DLD1 (cell line): ENCODE measurements around the gene ZNF710.

Experiments used
- in situ Hi-C: cut with HindIII; loops from 2 replicates; pipeline ENCODE4 v1.10.0; 2017; ENCODE audit warnings: low sequenced_read_pairs

Gene ZNF710

DNA sequence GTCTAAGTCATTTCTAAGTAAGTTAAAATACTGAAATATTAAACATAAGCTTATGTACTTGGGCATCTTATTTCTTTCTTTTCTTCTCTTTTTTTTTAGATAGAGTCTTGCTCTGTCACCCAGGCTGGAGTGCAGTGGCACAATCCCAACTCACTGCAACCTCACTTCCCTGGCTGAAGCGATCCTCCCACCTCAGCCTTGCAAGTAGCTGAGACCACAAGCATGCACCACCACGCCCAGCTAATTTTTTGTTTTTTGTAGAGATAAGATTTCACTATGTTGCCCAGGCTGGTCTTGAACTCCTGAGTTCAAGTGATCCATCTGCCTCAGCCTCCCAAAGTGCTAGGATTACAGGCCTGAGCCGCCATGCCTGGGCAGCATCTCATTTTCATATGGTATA is 16.0 kb upstream of the ZNF710 start:
- in situ Hi-C loops, result no loop called here

DNA sequence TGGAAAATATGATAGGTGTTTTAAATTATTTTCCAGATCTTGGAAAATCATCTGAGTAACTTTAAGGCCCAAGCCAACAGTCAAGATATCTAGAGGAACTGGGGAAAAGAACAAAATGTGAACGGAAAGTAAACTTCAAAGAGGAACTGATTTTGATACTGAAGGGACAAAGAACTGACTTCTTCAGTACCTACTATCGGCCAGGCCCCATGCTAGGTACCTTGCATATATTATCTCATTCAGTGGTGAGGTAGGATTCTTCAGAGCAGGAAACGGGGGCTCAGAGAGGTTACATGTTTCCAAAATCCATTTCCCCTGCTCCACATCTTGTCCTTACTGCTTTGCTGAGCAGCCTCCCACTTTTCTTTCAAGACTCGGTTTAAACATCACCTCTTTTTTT is 9.8 kb upstream of the ZNF710 start:
- in situ Hi-C loops, result no loop called here

- in situ Hi-C loops, result no loop called here
These were observed 7.8 kb upstream of the ZNF710 start for GRCh38 chr15:89993349-89993748.

DNA sequence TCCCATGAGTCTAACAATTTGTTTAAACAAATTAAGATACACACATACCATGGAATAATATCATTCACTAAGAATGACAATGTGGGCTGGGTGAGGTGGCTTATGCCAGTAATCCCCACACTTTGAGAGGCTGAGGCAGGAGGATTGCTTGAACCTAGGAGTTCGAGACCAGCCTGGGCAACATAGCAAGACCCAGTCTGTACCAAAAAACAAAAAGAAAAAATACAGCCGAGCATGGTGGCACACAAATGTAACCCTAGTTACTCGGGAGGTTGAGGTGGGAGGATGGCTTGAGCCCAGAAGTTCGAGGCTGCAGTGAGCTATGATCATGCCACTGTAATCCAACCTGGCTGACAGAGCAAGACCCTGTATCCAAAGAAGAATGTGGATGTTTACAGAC is 4.0 kb upstream of the ZNF710 start:
- in situ Hi-C loops, result no loop called here

- in situ Hi-C loops, result no loop called here
These were observed 2.9 kb upstream of the ZNF710 start for GRCh38 chr15:89998141-89998661.

DNA sequence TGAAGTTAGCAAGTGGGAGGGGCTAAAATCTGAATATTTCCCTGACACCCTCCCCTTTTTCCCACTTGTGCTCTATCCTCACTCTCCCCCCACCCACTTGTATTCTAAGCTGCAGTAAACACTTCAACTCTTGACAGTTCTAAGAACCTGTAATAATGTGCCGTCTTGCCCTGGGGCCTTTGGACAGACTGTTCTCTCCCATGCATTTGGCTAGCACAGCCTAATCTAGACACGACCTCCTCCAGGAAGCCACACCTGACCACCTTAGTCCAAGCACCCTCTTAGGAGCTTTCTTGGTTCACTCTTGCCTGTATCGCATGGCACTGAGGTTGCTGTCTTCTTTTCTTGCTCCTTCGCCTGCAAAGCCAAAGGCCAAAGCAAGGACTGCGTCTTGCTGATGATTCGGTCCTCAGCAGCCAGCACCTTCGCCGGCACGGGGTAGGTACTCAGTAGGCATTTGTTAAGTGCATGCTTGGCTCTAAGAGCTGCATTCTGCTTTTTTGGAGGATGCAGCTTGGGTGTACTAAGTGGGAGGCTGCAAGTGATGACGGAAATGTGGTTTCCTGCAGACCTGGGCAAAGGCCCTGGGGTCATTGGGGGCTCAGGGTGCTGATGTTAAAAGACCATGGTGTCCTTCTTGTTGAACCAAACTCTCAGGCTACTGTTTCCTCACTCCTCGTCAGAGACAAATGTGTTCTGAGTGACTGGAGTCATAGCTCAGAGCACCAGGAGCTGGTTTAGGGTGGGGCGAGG is 2.0 kb upstream of the ZNF710 start:
- in situ Hi-C loops, result no loop called here

DNA sequence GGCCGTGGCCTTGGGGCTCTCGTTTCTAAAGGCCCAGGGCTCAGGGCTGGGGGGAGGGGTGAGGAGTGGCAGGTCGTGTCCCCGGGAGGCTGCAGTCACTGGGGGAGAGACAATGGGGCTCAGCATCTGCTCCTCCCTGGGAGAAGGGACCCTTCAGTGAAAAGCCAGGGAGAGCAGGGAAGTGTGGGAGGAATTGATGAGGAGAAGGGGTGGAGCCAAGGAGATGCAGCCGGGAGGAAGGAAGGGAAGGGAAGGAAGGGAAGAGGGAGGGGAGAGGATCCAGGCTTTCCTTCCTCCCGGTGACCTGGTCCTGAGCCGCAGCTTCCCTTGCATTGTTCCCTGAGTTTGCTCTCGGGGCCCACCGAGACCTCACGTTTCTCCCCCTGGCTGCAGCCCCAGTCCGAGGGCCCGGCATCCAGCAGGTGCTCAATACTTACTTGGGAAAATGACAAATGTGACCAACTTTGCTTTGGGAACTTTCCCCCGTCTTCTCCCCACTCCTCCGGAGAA is 1.4 kb upstream of the ZNF710 start:
- in situ Hi-C loops, result no loop called here

DNA sequence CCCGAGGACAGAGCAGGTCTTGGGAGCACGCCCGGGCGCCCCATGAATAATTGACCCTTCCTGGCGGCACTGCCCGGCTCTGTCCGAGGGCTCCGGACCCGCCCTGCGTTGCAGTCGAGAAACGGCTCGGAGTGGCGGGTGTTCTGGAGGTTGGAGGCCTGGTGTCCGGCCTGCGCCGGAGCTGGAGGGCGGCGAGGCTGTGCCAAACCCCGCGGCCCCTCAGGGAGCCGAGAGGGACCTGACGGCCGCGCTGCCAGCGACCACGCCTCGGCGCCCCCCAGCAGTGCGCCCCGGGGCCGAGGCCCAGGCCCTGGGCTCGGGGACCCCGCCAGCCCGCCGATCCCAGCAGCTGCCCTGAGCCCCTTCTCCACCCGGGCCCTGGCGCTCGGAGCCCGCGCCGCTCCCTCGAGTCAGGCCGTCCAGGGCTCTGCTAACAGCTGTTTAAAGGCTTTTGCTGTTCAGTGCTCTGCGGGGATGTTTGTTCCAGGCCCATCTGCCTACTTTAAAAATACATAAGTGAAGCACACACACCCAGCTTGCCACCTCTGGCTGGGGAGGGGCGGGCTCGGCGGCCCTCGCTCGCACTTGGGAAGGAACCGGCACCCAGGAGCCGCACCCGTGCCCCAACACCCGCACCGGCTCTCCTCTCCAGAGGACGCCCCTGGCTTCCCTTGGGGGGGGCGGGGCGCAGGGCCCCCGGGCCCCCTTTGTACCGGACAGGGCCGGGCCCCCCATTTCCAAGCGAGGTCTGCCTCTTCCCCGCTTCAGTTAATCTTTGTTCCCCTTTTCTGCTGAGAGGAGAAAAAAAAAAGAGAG is 730 bp upstream of the ZNF710 start:
- in situ Hi-C loops, result no loop called here

GRCh38 chr15:90001683-90002427 is 731 bp downstream of the ZNF710 start:
- in situ Hi-C loops, result no loop called here

DNA sequence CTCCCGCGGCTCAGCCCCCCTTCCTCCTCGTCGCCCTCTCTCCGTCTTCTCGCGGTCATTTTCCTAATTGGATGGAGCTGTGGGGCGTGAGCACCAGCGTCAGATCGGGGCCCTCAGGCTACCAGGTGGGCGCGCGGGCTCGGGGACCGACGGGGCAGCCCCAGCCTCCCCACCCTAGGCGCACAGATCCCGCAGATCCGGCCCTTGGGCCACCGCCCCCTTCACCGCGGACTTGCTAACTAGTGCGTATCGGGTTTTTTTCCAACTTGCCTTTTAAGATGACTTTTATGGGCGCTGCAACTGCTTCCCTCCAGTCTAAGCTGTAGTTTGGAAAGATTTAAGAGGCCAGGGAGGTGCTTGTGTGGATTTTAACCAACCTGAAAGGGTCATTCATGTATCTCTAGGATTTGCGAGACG is 1.3 kb downstream of the ZNF710 start:
- in situ Hi-C loops, result no loop called here

GRCh38 chr15:90003736-90004135 is 2.6 kb downstream of the ZNF710 start:
- in situ Hi-C loops, result no loop called here

DNA sequence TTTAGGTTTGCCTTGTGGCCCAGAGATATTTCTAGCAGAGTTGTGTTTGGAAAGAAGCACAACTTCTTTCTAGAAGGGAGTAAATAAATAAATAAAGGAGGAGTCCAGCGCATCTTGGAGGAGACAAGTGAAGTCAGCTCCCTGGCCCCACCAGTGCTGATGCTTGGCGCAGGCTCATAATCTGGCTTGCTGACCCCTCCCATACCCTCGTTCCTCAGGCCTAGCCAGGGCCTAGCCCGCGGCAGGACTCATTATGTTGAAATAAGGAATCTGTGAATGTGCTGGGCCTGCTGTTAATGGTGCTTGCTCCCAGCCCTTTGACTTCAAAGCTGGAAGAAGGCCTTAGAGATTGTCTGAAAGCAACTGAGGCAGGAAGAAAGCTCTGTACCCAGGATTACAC is 3.1 kb downstream of the ZNF710 start:
- in situ Hi-C loops, result no loop called here

DNA sequence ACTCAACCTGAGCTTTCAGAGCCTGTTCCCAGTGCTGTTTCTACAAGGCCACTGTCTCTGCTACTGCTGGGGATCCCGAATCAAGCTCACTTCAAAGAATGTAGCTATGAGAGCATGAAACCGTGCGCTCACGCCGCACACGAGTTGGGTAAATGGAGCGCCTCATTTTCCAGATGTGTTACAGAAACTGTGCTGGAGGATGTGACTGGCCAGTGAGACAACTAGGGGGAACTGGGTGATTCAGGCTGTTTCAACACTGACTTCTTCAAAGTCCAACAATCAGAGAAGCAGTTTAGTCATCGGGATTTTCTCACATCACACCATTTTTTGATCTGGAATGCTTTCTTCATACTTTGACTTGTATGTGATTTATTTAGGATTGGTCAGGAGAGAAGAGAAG is 3.5 kb downstream of the ZNF710 start:
- in situ Hi-C loops, result no loop called here

GRCh38 chr15:90006217-90007075 is 5.3 kb downstream of the ZNF710 start:
- in situ Hi-C loops, result no loop called here

GRCh38 chr15:90007076-90007460 is 5.9 kb downstream of the ZNF710 start:
- in situ Hi-C loops, result no loop called here

DNA sequence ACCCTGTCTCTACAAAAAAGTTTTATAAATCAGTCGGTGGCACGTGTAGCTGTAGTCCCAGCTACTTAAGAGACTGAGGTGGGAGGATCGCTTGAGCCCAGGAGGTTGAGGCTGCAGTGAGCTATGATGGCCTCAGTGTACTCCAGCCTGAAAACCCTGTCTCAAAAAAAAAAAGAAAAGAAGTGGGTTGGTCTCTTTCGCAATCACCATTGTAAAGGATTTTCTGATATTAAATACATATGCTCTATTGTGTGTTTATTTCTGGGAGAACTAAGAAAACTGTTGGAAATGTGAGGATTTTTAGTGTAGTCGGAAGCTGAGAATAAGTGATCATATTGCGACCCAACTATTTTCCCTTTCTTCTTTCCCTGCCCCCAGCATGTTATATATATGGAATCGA is 7.5 kb downstream of the ZNF710 start:
- in situ Hi-C loops, result no loop called here

DNA sequence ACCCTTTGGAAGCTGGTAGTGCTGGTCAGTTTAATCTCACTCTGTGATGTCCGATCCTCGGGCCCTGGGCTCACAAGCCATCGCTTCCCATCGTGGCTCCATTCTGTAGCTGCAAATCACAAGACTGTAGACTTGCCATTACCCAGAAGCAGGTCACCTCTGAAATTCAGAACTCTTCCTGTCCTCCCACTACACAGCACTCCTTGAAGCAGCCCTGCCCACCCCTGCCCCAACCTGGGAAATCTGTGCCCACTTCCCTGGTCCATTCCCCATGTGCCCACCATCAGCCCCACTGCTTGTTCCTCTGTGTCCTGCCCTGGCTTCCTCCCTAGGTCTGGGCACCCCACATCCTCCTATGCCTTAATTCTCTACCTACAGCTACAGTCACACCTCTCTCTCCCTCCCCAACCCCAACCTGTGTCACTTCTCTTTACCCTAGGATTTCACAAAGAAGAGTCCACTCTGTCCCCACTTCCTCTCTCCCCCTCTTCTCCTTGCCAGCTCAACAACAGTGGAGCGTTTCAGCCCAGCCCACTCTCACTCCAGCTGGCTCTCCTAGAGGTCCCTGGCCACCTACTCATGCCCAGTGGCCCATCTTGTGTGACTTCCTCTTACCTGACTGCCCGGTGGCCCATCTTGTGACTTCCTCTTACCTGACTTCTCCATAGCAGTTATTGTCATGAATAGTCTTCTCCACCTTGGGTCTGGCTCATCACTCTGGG is 8.3 kb downstream of the ZNF710 start:
- in situ Hi-C loops, result no loop called here

GRCh38 chr15:90011705-90012104 is 10.6 kb downstream of the ZNF710 start:
- in situ Hi-C loops, result no loop called here

DNA sequence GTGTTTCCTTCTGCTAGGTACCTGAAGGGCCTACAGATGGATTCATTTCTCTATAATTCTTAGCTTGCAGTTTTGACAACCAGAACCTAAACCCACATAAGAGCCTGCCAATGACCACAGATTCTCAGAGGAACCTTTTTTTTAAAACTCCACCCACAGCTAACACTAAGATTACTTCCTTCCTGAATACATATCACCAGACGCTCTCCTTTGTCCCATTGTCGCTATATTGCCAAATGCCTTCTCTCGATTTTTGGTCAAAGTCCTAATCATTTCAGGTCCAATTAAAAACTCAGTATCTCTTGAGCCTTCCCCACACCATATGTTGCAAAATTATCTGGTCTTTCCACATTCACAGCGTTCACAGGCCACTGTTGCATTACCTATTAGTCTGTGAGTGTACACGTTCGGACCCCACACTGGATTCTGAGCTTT is 12.4 kb downstream of the ZNF710 start:
- in situ Hi-C loops, result no loop called here

- in situ Hi-C loops, result no loop called here
These were observed 14.2 kb downstream of the ZNF710 start for GRCh38 chr15:90015294-90015693.
